Loucy (cell line): ENCODE results near the gene PLEKHN1.

Experiments
- CTCF ChIP-seq: fragments of 200-600 bp; sonication (generic); conservative IDR thresholded peaks from 2 replicates; pipeline ENCODE4 v1.5.1; 2014; ENCODE audit warnings: mild to moderate bottlenecking, antibody characterized with exemption, low read length
- EZH2phosphoT487 ChIP-seq: fragments of 200-600 bp; IDR thresholded peaks from 2 replicates; pipeline ENCODE4 v1.6.1; 2018; ENCODE audit warnings: antibody characterized with exemption, mild to moderate bottlenecking, moderate library complexity, borderline replicate concordance

- TF ChIP-seq CTCF: no peak
- TF ChIP-seq EZH2phosphoT487: no peak
Observed at GRCh38 chr1:927748-928147, 38.5 kb upstream of the PLEKHN1 start.
